NCI-H1930 (cell line): Measurements from ENCODE around the gene PRDM8.

Source experiments
- DNase-seq, 2 experiments: peaks; one replicate each; lab custom pipeline; 2025; lab: John Stamatoyannopoulos, UW

Gene PRDM8

GRCh38 chr4:80201252-80202151 is 4.2 kb downstream of the PRDM8 start:
- no peak for DNase-seq

DNA sequence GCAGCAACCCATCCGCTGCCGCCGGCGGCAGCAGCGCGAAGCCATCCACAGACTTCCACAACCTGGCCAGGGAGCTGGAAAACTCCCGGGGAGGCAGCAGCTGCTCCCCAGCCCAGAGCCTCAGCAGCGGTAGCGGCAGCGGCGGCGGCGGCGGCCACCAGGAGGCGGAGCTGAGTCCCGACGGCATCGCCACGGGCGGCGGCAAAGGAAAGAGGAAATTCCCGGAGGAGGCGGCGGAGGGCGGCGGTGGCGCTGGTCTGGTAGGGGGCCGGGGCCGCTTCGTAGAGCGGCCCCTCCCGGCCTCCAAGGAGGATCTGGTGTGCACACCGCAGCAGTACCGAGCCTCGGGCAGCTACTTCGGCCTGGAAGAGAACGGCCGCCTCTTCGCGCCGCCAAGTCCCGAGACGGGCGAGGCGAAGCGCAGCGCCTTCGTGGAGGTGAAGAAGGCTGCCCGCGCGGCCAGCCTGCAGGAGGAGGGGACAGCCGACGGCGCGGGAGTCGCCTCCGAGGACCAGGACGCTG is 4.9 kb downstream of the PRDM8 start:
- no peak for DNase-seq

DNA sequence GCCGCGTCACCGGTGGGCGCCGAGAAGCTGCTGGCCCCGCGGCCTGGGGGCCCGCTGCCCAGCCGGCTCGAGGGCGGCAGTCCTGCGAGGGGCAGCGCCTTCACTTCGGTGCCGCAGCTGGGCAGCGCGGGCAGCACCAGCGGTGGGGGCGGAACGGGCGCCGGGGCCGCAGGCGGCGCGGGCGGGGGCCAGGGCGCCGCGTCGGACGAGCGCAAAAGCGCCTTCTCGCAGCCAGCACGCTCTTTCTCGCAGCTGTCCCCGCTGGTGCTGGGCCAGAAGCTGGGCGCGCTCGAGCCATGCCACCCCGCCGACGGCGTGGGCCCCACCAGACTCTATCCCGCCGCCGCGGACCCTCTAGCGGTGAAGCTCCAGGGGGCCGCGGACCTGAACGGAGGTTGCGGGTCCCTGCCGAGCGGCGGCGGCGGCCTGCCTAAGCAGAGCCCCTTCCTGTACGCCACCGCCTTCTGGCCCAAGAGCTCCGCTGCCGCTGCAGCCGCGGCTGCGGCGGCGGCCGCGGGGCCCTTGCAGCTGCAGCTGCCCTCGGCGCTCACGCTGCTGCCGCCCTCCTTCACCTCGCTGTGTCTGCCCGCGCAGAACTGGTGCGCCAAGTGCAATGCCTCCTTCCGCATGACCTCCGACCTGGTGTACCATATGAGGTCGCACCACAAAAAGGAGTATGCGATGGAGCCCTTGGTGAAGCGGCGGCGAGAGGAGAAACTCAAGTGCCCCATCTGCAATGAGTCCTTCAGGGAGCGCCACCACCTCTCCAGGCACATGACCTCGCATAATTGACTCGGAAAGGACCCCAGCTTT is 5.6 kb downstream of the PRDM8 start:
- DNase-seq: no peak

- DNase-seq: no peak
Observed at GRCh38 chr4:80204433-80205011, 7.2 kb downstream of the PRDM8 start.

GRCh38 chr4:80206111-80206510 is 8.8 kb downstream of the PRDM8 start:
- DNase-seq: no peak

- DNase-seq: no peak
Observed at GRCh38 chr4:80206521-80207171, 9.3 kb downstream of the PRDM8 start.

DNA sequence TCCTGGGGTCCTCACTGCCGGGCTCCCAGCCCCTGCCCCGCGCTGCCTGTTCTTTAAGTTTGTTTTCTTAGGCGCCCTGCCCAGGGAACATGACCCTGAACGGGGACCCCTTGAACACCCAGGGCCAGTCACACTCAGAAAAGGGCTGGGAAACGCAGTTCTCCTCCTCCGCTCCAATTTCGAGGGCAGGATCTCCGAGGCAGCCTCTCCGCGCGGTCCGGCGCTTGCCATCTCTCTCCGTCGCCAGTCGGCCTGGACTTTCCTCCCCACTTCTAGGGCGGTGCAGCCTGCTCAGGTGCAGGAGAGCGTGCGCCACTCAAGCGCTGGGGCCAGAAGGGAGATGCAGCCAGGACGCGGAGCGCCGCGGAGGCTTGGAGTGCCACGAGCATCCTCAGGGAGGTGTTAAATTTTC is 9.9 kb downstream of the PRDM8 start:
- DNase-seq: no peak

DNA sequence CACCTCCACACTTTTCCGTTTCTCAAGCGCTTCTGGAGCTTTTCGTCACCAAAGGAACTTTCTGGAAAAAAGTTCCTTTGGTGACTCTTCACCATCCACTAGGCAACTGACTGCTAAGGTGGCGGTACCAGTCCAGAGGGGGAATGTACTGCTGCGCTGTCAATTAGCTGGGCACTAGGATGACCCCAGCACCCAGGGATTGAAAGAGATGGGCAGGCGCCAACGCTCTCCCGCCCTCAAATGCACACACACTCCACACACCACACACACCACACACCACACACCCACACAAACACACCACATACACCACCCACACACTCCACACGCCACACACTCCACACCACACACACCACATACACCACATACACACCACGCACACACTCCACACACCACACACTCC is 10.4 kb downstream of the PRDM8 start:
- DNase-seq: no peak

- no peak for DNase-seq
Observed at GRCh38 chr4:80208610-80209339, 11.5 kb downstream of the PRDM8 start.

DNA sequence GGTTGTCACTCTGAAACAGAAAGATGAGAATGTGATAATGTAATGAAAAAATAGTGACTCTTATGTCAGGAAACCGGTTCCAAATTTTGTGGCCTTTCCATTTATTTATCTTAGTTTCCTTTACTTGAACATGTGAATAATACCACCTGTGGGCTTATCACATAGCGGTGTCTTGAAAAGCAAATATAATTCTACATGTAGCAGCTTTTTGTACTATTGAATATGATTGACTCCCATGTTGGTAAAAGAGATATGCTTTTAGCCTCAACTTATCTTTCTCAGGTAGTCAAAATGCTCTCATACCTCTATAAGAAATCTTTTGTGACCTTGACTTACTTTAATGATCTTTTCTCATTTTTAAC is 12.0 kb downstream of the PRDM8 start:
- no peak for DNase-seq

- DNase-seq: no peak
Observed at GRCh38 chr4:80210549-80210948, 13.2 kb downstream of the PRDM8 start.

DNA sequence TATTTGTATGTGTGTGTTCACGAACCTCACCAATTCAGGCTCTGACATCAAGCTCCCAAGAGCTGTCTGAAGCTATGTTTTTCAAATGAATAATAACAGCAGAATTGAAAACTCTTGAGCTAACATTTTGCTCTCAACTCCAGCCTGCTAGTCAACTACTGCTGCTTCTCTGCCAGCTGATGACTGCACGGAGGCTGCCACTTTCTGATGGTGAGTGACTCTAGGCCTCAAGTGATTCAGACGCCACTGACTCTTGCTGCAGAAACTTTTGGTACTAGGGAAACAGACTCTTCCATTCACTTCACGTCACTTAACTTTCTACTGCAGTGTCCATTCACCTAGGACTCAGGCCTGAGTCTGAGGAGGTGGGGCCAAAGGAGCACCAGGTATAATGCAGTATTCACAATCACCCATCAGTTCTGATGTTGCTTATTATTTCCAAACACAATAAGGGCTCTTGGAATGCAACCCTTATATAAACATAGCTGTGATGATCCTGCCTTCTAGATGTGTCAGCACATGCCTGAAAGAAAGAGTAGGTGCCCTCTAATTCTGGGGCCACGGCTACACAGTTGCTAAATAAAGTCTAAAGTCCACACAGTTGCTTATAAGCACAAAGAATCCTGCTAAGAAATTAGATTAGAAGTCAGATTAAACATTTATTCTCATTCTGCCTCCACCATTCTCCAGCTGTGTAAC is 16.0 kb downstream of the PRDM8 start:
- no peak for DNase-seq

DNA sequence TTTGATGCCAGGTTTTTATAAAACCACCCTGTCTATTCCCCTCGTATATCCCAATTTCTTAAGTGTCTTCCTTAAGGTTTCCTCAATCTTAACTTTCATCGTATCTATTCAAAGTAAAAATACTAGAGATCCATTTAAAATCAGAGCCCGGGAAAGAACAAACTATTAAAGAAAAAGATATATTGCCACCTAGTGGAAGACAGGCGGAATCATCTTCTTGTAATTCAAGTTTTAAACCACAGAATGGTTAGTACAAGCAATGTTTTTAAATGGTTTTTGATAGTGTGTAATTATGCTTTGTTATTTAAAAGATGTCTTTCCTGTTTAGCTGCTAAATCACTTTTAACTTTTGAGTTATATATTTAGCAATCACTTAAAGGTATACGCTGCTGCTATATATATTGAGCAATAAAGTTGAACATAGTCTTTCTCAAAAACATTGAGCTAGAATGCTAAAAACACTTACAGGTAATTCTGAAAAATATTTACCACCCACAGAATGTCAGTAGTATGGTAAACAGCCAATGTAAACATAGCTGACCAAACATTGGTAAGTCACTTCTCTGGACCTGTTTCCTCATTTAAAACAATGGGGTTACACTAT is 18.2 kb downstream of the PRDM8 start:
- peak; percentile 16 to 26 for DNase-seq

DNA sequence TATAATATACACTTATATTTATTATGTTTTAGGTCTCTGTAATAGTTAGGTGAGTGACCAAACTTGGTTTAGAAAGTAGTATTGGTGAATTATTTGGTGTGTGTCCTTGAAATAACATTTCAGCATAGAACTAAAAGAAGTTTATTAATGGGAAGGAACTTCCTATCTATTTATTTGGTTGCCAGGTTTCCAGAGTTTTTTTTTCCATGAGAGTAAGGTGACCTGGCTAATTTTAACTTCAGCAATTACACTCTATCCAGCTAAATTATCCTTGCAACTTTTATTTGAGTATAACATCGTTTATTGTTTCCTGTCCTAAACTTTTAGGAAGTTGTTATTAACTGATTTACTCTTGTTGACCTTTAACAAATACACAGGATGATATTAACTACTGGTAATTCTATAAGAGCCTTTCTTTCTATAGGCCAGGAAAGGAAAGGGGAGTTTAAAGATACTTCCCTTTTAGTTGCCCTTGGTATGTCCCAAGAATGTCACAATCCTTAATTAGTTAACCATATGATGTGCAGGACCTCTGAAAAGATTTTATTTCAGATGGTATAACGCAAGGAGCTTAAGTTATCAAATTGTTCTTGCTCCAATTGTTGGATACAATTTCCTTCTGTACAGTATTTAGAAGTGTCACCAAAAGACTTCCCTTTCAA is 18.9 kb downstream of the PRDM8 start:
- no peak for DNase-seq

DNA sequence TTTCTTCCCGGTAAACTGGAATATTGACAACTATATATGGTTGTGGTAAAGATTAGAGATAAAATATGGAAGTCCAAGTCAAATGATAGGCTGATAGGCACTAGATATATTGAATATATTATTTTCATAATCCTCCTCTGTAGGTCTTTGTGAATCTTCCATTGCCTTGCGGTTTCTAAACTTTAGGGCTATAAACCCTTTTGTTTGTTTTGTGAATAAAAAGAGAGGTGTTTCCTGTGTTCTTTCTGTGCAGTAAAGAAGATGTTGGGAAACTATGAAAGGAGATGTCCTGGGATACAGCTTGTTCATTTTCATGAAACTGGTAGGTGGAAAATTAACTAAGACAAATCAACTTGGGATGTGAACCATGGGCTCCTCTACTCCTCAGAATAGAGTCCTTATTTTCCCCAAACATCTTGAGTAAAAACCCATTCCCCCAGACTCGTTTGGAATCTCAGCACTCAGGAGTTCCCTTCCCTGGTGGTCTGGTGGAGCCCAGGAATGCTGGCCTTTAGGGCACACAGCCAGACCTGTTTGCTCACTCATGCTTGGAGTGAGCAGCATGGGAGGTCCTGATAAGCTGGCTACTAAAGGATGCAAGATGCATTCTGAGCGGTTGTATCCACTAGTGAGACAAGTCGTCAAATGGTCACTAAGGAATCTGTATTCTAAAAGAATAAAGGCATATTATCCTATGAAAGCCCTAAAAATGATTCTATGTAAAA is 22.2 kb downstream of the PRDM8 start:
- DNase-seq: no peak

- no peak for DNase-seq
Observed at GRCh38 chr4:80220711-80221110, 23.4 kb downstream of the PRDM8 start.

DNA sequence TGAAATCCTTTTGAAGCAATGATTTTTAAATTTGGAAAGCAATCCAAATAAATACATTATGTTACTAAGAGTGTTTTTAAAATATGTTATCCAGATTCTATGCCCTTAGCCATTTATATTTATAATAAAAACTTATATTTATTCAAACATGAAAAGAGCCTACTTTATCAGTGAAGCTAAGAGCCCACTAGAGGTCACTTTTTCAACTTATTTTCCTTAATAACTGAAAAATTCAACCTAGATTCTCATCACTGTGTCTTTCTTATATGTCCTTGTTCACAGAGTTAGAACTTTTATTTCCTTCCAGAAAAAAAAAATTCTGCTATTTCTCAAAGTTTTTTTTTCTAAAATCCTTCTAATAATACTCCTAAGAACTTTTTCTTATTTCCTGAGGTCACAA is 23.9 kb downstream of the PRDM8 start:
- no peak for DNase-seq

DNA sequence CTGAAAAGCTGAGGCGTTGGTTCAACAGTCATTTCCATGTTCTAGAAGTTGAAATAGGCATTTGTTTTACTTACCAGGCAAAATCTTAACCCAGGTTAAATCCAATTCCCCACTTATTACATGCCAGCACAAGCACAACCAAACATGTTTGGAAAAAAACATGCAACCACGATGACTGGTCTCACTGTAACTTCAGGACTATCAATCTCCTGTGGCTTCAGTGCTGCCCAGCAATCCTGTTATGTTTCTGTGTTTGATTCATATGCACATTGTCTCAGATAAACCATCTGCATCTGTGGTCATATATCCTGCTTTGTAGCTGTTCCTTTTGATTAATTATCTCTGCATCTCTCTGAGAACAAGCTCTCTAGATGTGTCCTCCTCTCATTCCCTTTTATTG is 28.3 kb downstream of the PRDM8 start:
- DNase-seq: no peak

DNA sequence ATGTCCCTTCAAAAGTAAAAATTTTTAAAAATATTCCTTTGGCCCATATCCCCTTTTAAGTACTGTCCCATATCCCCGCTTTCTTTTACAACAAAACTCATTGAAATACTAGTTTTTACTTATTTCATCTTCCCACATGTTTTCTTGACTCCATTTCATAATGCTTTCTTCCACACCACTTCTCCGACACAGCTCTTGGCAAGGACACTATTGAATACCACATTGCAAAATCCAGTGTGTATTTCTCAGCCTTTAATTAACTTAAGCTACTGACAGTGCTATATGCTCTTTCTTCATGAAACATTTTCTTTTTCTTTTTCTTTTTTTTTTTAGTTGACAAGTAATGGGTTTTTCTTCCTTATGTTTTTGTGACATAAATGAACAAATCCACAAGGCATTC is 28.8 kb downstream of the PRDM8 start:
- DNase-seq: no peak
